Measurements from ENCODE around the gene MYL11.
A peak's percentile ranks its signal among the peaks of the same experiment; 100 is the strongest.

MYL11 gene

GRCh38 chr16:30380072-30380802 lies 5.6 kb downstream of the MYL11 start:
- no peaks in the 10 kb centered on the region for H3K9me2 ChIP-seq (replicated peaks; ENCODE audit: insufficient read depth, low read length)
- no peak overlapping the region for H2AFZ ChIP-seq (ENCODE audit: low read length)
- H3K79me2 ChIP-seq (ENCODE audit: low read length), result peaks cover 36% of the 10 kb centered on the region
- no peak overlapping the region for H3K9ac ChIP-seq (ENCODE audit: low read length)
- H3K27ac ChIP-seq (ENCODE audit: low read length), result no peak overlapping the region; the same call in 1 of the 2 replicates
- H3K9me3 ChIP-seq (replicated peaks; ENCODE audit: insufficient read depth, low read length), result no peaks in the 10 kb centered on the region
- H4K20me1 ChIP-seq (ENCODE audit: insufficient read depth, low read length), result no peaks in the 10 kb centered on the region
- H3K27me3 ChIP-seq (replicated peaks; ENCODE audit: insufficient read depth, low read length), result no peaks in the 10 kb centered on the region
- TF ChIP-seq EZH2 (optimal IDR thresholded peaks at IDR 0.05; ENCODE audit: low read depth, low read length) (no peak), EZH2phosphoT487 (IDR thresholded peaks at IDR 0.05; ENCODE audit: low read length) (no peak)
- TF ChIP-seq, protein P1, sequence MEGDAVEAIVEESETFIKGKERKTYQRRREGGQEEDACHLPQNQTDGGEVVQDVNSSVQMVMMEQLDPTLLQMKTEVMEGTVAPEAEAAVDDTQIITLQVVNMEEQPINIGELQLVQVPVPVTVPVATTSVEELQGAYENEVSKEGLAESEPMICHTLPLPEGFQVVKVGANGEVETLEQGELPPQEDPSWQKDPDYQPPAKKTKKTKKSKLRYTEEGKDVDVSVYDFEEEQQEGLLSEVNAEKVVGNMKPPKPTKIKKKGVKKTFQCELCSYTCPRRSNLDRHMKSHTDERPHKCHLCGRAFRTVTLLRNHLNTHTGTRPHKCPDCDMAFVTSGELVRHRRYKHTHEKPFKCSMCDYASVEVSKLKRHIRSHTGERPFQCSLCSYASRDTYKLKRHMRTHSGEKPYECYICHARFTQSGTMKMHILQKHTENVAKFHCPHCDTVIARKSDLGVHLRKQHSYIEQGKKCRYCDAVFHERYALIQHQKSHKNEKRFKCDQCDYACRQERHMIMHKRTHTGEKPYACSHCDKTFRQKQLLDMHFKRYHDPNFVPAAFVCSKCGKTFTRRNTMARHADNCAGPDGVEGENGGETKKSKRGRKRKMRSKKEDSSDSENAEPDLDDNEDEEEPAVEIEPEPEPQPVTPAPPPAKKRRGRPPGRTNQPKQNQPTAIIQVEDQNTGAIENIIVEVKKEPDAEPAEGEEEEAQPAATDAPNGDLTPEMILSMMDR (IDR thresholded peaks at IDR 0.05; ENCODE audit: low read length), result no peak
- DNase-seq, result no peak
- no peaks in the 10 kb centered on the region for H3K36me3 ChIP-seq (replicated peaks; ENCODE audit: insufficient read depth, low read length)
- no peak overlapping the region for H3K4me2 ChIP-seq (ENCODE audit: low read depth, low read length)
- H3K4me3 ChIP-seq (ENCODE audit: low read length), result no peak overlapping the region
- peaks cover 34% of the 10 kb centered on the region for H3K4me1 ChIP-seq (ENCODE audit: low read length)
- peaks cover 35% of the 10 kb centered on the region for H3F3A ChIP-seq (ENCODE audit: insufficient read depth, low read length)

GRCh38 chr16:30380803-30381208 lies 6.2 kb downstream of the MYL11 start:
- Histone ChIP-seq H3K9me2 (replicated peaks; ENCODE audit: insufficient read depth, low read length) (no peaks in the 10 kb centered on the region), H3K27ac (ENCODE audit: low read length) (no peak overlapping the region), H3K27me3 (replicated peaks; ENCODE audit: insufficient read depth, low read length) (no peaks in the 10 kb centered on the region), H3K4me1 (ENCODE audit: low read length) (peaks cover 34% of the 10 kb centered on the region), H4K20me1 (ENCODE audit: insufficient read depth, low read length) (no peaks in the 10 kb centered on the region), H3K79me2 (ENCODE audit: low read length) (peaks cover 36% of the 10 kb centered on the region), H3F3A (ENCODE audit: insufficient read depth, low read length) (peaks cover 35% of the 10 kb centered on the region), H3K4me3 (ENCODE audit: low read length) (no peak overlapping the region), H3K9ac (ENCODE audit: low read length) (no peak overlapping the region), H3K4me2 (ENCODE audit: low read depth, low read length) (no peak overlapping the region; the same call in 1 of the 2 replicates), H2AFZ (ENCODE audit: low read length) (no peak overlapping the region), H3K9me3 (replicated peaks; ENCODE audit: insufficient read depth, low read length) (no peaks in the 10 kb centered on the region), H3K36me3 (replicated peaks; ENCODE audit: insufficient read depth, low read length) (no peaks in the 10 kb centered on the region)
- no peak for TF ChIP-seq EZH2 (optimal IDR thresholded peaks at IDR 0.05; ENCODE audit: low read depth, low read length)
- TF ChIP-seq EZH2phosphoT487 (IDR thresholded peaks at IDR 0.05; ENCODE audit: low read length), result no peak
- TF ChIP-seq, protein P1 (IDR thresholded peaks at IDR 0.05; ENCODE audit: low read length), result no peak
- no peak for DNase-seq

DNA sequence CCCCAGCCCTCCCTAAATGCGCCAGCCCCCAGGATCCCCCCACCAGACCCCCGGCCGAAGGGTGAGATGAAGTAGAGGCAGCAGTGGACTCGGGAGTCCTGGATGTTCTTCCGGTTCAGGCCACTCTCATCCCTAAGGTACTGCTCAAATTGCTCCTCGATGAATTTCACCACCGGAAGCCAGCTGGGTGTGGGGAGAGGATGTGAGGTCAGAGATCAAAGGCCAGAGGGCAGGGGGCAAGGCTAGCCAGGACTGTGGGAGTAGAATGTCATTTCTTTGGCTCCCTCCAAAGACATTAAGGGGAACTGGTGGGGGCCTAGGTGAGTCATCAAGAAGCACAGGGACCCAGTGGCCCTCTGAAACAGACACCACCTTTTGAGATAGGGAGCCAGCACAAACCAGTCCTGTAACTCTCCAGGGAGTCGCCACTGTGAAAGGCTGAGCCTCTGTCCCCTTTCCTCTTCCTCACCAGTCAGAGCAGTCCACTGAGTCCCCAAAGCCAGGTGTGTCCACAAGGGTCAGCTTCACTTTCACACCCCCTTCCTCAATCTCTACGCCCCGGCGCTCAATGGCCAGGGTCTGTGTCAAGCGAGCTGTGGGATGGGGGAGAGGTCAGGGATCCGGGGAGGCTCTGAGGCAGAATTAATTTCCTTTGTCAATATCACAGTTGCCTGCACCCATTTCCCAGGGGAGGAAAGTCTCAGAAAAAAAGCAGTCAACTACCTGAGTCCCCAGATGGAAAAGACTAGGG lies 6.9 kb downstream of the MYL11 start:
- H3K27me3 ChIP-seq (replicated peaks; ENCODE audit: insufficient read depth, low read length), result no peaks in the 10 kb centered on the region
- peak overlapping the region; percentile 47; the same call in 1 of the 2 replicates for H3K27ac ChIP-seq (ENCODE audit: low read length)
- H3K9me2 ChIP-seq (replicated peaks; ENCODE audit: insufficient read depth, low read length), result no peaks in the 10 kb centered on the region
- H3K9ac ChIP-seq (ENCODE audit: low read length), result peak overlapping the region; percentile 79
- H3K36me3 ChIP-seq (replicated peaks; ENCODE audit: insufficient read depth, low read length), result no peaks in the 10 kb centered on the region
- H3K4me1 ChIP-seq (ENCODE audit: low read length), result peaks cover 34% of the 10 kb centered on the region
- H3K4me3 ChIP-seq (ENCODE audit: low read length), result peak overlapping the region; percentile 68
- no peaks in the 10 kb centered on the region for H3K9me3 ChIP-seq (replicated peaks; ENCODE audit: insufficient read depth, low read length)
- TF ChIP-seq, protein P1 (IDR thresholded peaks at IDR 0.05; ENCODE audit: low read length), result no peak
- TF ChIP-seq EZH2 (optimal IDR thresholded peaks at IDR 0.05; ENCODE audit: low read depth, low read length) (no peak), EZH2phosphoT487 (IDR thresholded peaks at IDR 0.05; ENCODE audit: low read length) (no peak)
- no peak overlapping the region for H2AFZ ChIP-seq (ENCODE audit: low read length)
- no peak for DNase-seq
- H3F3A ChIP-seq (ENCODE audit: insufficient read depth, low read length), result peaks cover 35% of the 10 kb centered on the region
- peak overlapping the region; percentile 80 for H3K4me2 ChIP-seq (ENCODE audit: low read depth, low read length)
- peaks cover 36% of the 10 kb centered on the region for H3K79me2 ChIP-seq (ENCODE audit: low read length)
- H4K20me1 ChIP-seq (ENCODE audit: insufficient read depth, low read length), result no peaks in the 10 kb centered on the region
